ENCODE measurements around the gene OTOF. TPM values are rescaled to one million over a fixed set of nuclear protein-coding genes. Genes with fewer than 3 reads are reported as not detected.

Gene OTOF
- total and polyA plus RNA-seq, 2 of the 13 experiments (the other 11 are each of a cell fraction or from before 2014, with no cell fraction given) = 0.04 TPM; not detected in 1

DNA sequence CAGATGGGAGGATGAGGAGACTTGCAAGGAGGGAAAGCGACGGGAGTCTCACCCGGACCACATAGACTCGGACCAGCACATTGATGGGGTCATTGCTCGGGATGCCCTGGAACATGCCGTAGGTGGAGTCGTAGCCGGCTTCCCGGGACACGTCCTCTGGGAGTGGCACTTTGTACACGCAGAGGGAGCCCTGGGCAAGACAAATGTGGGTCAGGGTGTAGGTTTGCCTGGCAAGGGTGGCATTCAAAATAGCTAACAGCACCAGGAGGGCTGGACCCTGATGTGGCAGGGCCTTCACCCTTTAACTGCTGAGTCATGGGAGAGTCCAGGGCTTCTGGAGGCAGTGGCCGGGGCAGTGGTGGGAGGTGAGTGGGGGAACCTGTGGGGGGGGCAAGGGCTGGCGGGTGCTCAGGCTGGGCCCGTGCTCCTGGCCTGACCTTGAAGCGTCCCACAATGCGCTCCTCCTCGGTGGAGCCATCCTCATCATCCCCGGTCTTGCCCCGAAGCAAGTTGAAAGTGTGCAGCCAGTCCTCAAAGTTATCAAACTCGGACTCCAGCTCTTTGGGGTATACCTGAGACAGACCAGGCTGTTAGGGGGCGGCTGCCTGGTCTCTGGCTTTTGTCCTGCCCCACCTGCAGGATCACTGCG lies 11.1 kb downstream of the OTOF start (continued):
- TF ChIP-seq, protein P1, sequence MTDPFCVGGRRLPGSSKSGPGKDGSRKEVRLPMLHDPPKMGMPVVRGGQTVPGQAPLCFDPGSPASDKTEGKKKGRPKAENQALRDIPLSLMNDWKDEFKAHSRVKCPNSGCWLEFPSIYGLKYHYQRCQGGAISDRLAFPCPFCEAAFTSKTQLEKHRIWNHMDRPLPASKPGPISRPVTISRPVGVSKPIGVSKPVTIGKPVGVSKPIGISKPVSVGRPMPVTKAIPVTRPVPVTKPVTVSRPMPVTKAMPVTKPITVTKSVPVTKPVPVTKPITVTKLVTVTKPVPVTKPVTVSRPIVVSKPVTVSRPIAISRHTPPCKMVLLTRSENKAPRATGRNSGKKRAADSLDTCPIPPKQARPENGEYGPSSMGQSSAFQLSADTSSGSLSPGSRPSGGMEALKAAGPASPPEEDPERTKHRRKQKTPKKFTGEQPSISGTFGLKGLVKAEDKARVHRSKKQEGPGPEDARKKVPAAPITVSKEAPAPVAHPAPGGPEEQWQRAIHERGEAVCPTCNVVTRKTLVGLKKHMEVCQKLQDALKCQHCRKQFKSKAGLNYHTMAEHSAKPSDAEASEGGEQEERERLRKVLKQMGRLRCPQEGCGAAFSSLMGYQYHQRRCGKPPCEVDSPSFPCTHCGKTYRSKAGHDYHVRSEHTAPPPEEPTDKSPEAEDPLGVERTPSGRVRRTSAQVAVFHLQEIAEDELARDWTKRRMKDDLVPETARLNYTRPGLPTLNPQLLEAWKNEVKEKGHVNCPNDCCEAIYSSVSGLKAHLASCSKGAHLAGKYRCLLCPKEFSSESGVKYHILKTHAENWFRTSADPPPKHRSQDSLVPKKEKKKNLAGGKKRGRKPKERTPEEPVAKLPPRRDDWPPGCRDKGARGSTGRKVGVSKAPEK (CRISPR knock-in tag; IDR thresholded peaks at IDR 0.05; ENCODE audit: borderline replicate concordance) = no peak
- TF ChIP-seq, protein P2, sequence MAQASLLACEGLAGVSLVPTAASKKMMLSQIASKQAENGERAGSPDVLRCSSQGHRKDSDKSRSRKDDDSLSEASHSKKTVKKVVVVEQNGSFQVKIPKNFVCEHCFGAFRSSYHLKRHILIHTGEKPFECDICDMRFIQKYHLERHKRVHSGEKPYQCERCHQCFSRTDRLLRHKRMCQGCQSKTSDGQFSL (CRISPR knock-in tag; IDR thresholded peaks at IDR 0.05) = 0 out of 2 replicates have a peak, but pooled peaks have one; percentile 28
- TF ChIP-seq MAFF (IDR thresholded peaks at IDR 0.05; ENCODE audit: low read depth, low read length) = peak; percentile 60
- TF ChIP-seq ZKSCAN5 (CRISPR knock-in tag; IDR thresholded peaks at IDR 0.05) = no peak
- TF ChIP-seq MAFK (conservative IDR thresholded peaks at IDR 0.05 in 1 of 2, IDR thresholded peaks at IDR 0.05 in 1 of 2; ENCODE audit: low read length in 2 of 2) = peak; percentile 68 to 83
- no peak for TF ChIP-seq ZNF775 (CRISPR knock-in tag; IDR thresholded peaks at IDR 0.05; ENCODE audit: borderline replicate concordance)
- no peak for TF ChIP-seq SRSF4 (IDR thresholded peaks at IDR 0.05; ENCODE audit: low read depth, low read length, poor library complexity, severe bottlenecking)
- no peak for TF ChIP-seq ZNF274 (CRISPR knock-in tag; IDR thresholded peaks at IDR 0.05)
- no peak for TF ChIP-seq KDM5A (IDR thresholded peaks at IDR 0.05; ENCODE audit: borderline replicate concordance, low read length)
- no peak for TF ChIP-seq ZNF761 (CRISPR knock-in tag; conservative IDR thresholded peaks at IDR 0.05)
- TF ChIP-seq, protein P3, sequence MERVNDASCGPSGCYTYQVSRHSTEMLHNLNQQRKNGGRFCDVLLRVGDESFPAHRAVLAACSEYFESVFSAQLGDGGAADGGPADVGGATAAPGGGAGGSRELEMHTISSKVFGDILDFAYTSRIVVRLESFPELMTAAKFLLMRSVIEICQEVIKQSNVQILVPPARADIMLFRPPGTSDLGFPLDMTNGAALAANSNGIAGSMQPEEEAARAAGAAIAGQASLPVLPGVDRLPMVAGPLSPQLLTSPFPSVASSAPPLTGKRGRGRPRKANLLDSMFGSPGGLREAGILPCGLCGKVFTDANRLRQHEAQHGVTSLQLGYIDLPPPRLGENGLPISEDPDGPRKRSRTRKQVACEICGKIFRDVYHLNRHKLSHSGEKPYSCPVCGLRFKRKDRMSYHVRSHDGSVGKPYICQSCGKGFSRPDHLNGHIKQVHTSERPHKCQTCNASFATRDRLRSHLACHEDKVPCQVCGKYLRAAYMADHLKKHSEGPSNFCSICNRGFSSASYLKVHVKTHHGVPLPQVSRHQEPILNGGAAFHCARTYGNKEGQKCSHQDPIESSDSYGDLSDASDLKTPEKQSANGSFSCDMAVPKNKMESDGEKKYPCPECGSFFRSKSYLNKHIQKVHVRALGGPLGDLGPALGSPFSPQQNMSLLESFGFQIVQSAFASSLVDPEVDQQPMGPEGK (CRISPR knock-in tag; IDR thresholded peaks at IDR 0.05) = no peak
- no peak for TF ChIP-seq EHMT2 (IDR thresholded peaks at IDR 0.05; ENCODE audit: borderline replicate concordance, low read depth, low read length)
- peak; percentile 95 for TF ChIP-seq NFE2L2 (IDR thresholded peaks at IDR 0.05; ENCODE audit: low read length)
- 0 out of 2 replicates have a peak, but pooled peaks have one; percentile 35 for TF ChIP-seq HNRNPL (IDR thresholded peaks at IDR 0.05; ENCODE audit: low read depth, low read length)
- TF ChIP-seq, protein P4, sequence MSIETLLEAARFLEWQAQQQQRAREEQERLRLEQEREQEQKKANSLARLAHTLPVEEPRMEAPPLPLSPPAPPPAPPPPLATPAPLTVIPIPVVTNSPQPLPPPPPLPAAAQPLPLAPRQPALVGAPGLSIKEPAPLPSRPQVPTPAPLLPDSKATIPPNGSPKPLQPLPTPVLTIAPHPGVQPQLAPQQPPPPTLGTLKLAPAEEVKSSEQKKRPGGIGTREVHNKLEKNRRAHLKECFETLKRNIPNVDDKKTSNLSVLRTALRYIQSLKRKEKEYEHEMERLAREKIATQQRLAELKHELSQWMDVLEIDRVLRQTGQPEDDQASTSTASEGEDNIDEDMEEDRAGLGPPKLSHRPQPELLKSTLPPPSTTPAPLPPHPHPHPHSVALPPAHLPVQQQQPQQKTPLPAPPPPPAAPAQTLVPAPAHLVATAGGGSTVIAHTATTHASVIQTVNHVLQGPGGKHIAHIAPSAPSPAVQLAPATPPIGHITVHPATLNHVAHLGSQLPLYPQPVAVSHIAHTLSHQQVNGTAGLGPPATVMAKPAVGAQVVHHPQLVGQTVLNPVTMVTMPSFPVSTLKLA (IDR thresholded peaks at IDR 0.05) = no peak
- TF ChIP-seq NFE2 (CRISPR knock-in tag; IDR thresholded peaks at IDR 0.05) = peak; percentile 73; the same call in 1 of the 2 replicates
- no peak for TF ChIP-seq ZNF432 (CRISPR knock-in tag; IDR thresholded peaks at IDR 0.05; ENCODE audit: borderline replicate concordance)
- no peak for TF ChIP-seq HMG20B (CRISPR knock-in tag; conservative IDR thresholded peaks at IDR 0.05)
- no peak for TF ChIP-seq DNMT3B (CRISPR knock-in tag; conservative IDR thresholded peaks at IDR 0.05)
- TF ChIP-seq, protein P5, sequence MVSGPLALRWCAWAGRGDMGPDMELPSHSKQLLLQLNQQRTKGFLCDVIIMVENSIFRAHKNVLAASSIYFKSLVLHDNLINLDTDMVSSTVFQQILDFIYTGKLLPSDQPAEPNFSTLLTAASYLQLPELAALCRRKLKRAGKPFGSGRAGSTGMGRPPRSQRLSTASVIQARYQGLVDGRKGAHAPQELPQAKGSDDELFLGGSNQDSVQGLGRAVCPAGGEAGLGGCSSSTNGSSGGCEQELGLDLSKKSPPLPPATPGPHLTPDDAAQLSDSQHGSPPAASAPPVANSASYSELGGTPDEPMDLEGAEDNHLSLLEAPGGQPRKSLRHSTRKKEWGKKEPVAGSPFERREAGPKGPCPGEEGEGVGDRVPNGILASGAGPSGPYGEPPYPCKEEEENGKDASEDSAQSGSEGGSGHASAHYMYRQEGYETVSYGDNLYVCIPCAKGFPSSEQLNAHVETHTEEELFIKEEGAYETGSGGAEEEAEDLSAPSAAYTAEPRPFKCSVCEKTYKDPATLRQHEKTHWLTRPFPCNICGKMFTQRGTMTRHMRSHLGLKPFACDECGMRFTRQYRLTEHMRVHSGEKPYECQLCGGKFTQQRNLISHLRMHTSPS (CRISPR knock-in tag; IDR thresholded peaks at IDR 0.05; ENCODE audit: low read depth) = 0 out of 2 replicates have a peak, but pooled peaks have one; percentile 55
- TF ChIP-seq RCOR2 (CRISPR knock-in tag; IDR thresholded peaks at IDR 0.05) = no peak

Measured in HepG2 (cell line).